ENCODE data around the gene CHD5. TPM values are rescaled to one million over a fixed set of nuclear protein-coding genes. Genes with fewer than 3 reads are reported as not detected.

Gene CHD5
- total RNA-seq, 1 experiment from 2014 or later: 1.6 TPM

DNA sequence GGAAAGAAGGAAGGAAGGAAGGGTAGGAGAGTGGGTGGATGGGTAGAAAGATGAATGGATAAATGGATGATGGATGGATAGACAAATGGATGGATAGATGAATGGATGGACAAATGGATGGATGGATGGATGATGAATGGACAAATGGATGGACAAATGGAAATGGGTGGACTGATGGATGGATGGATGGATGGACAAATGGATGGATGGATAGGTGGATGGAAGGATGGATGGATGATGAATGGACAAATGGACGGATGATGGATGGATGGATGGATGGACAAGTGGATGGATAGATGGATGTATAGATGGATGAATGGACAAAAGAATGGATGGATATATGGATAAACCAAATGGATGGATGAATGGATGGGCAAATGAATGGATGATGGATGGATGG is 30.5 kb downstream of the CHD5 start:
- peaks cover 9% of the 10 kb centered on the region; the same call in 1 of the 2 replicates for H3K27me3 ChIP-seq (ENCODE audit: insufficient read depth, low read length)
- H3K4me3 Mint-ChIP-seq: no peak overlapping the region
- no peak overlapping the region for H2BK20ac ChIP-seq (ENCODE audit: low read depth, low read length, poor library complexity, severe bottlenecking)
- H3K36me3 Mint-ChIP-seq (ENCODE audit: insufficient read depth in 1 of 3, low read depth in 3 of 3): no peaks in the 10 kb centered on the region
- H3K14ac ChIP-seq (ENCODE audit: insufficient read depth, low read length): no peak overlapping the region
- no peak overlapping the region for H3K9ac ChIP-seq (ENCODE audit: extremely low read depth, insufficient read length, low read length)
- no peak overlapping the region for H3K18ac ChIP-seq (ENCODE audit: insufficient read length, low read depth, low read length)
- no peak overlapping the region for H2BK15ac ChIP-seq (ENCODE audit: low read depth, low read length)
- H3T11ph ChIP-seq (ENCODE audit: low read length): no peak overlapping the region
- H3K27ac Mint-ChIP-seq: no peak overlapping the region
- no peak overlapping the region for H3K4me2 ChIP-seq (ENCODE audit: insufficient read depth, insufficient read length, low read length)
- no peak overlapping the region for H2BK5ac ChIP-seq (ENCODE audit: insufficient read length, low read length)
- peaks cover 2 to 3% of the 10 kb centered on the region in 2 experiments; a peak in 2 of 4 replicates for H3K4me1 Mint-ChIP-seq
- H3K9me3 ChIP-seq (ENCODE audit: control insufficient read depth, low read depth, low read length): no peaks in the 10 kb centered on the region
- H4K20me1 ChIP-seq (ENCODE audit: control insufficient read depth, insufficient read depth, insufficient read length): no peaks in the 10 kb centered on the region
- WGBS (ENCODE audit: extremely low coverage, insufficient read length, low lambda C conversion rate): no CpG with 5 or more reads among the region's 1 CpG
- no peak overlapping the region for H2BK120ac ChIP-seq (ENCODE audit: low read depth, low read length, poor library complexity, severe bottlenecking)
- H2AFZ ChIP-seq (ENCODE audit: low read length): no peak overlapping the region
- DNase-seq: no peak
- H3K56ac ChIP-seq (ENCODE audit: insufficient read length, low read depth, low read length): no peak overlapping the region
- H3K79me1 ChIP-seq (ENCODE audit: insufficient read depth, low read depth, low read length, poor library complexity, severe bottlenecking): no peaks in the 10 kb centered on the region
- H4K91ac ChIP-seq (ENCODE audit: insufficient read length, low read depth, low read length): no peak overlapping the region
- no peak overlapping the region for H4K5ac ChIP-seq (ENCODE audit: insufficient read length, low read depth, low read length)
- H3K27ac ChIP-seq (ENCODE audit: insufficient read length, low read depth, low read length): no peak overlapping the region
- peaks cover 37% of the 10 kb centered on the region for H3K27me3 Mint-ChIP-seq (ENCODE audit: low read depth)
- peaks cover 12% of the 10 kb centered on the region for H3K23me2 ChIP-seq (ENCODE audit: insufficient read length, low read depth, low read length, poor library complexity, severe bottlenecking)
- H3K4ac ChIP-seq (ENCODE audit: low read depth, low read length): no peak overlapping the region
- H3K79me2 ChIP-seq (ENCODE audit: insufficient read depth, low read length): no peaks in the 10 kb centered on the region
- no peak overlapping the region for H4K8ac ChIP-seq (replicated peaks; ENCODE audit: insufficient read length, low read depth, low read length)
- H2BK12ac ChIP-seq (ENCODE audit: insufficient read length, low read depth, low read length): no peak overlapping the region
- no peak overlapping the region for H2AK5ac ChIP-seq (ENCODE audit: insufficient read length, low read length)
- no peaks in the 10 kb centered on the region for H3K9me3 Mint-ChIP-seq
- TF ChIP-seq CTCF (conservative IDR thresholded peaks at IDR 0.05): no peak
- H3K23ac ChIP-seq (ENCODE audit: insufficient read length, low read depth, low read length): no peak overlapping the region
- H3K4me1 ChIP-seq (ENCODE audit: insufficient read depth, low read length): no peaks in the 10 kb centered on the region
